Camera-type eye (tissue), 1 donor: ENCODE results near the gene SERPINB5. TPM values are rescaled to one million over a fixed set of nuclear protein-coding genes. Genes with fewer than 3 reads are reported as not detected.

Experiments
- total RNA-seq: library from RNA; depleted of rRNA; stranded (reverse); fragments of >200 nt; gene quantifications from one replicate; pipeline ENCODE4 v1.2.3, GENCODE V29; 2014

SERPINB5 gene, protein sequence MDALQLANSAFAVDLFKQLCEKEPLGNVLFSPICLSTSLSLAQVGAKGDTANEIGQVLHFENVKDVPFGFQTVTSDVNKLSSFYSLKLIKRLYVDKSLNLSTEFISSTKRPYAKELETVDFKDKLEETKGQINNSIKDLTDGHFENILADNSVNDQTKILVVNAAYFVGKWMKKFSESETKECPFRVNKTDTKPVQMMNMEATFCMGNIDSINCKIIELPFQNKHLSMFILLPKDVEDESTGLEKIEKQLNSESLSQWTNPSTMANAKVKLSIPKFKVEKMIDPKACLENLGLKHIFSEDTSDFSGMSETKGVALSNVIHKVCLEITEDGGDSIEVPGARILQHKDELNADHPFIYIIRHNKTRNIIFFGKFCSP
- total RNA-seq = 6.3 TPM

DNA sequence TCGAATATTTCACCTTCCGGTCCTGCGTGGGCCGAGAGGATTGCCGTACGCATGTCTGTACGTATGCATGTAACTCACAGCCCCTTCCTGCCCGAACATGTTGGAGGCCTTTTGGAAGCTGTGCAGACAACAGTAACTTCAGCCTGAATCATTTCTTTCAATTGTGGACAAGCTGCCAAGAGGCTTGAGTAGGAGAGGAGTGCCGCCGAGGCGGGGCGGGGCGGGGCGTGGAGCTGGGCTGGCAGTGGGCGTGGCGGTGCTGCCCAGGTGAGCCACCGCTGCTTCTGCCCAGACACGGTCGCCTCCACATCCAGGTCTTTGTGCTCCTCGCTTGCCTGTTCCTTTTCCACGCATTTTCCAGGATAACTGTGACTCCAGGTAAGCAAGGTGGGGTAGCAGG lies at the start of gene SERPINB5:
SERPINB5 (plus strand) TSS at position 291 of the 400 bp plus-strand sequence. CDS start 7,471 bp downstream, outside the sequence.

DNA sequence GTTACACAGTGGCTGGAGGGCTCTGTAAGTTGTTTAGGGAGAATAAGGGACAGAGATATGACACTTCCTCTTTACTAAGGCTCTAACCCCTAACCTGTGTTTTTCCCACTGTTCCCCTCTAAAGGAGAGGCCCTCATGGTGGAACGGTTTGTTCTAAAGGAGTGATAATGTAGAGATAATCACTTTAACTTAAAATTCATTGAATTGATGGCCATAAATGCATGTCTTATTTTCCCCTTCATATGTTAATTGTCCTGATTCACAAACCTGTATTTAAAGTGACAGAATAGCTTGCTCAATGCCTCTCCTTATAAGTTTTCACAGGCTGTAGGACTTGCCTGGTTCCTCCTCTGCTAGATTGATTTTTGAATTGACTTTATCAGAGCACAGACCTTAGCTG lies 65.3 kb downstream of the SERPINB5 start, which contains the start of gene SERPINB12:
SERPINB12 (plus strand) TSS at position 301 of the 400 bp plus-strand sequence. CDS start 13,791 bp downstream, outside the sequence.

Other genes starting within 250 kb of the SERPINB5 start
- 34.4 TPM for gene BCL2, start 157.2 kb upstream of the SERPINB5 start, total RNA-seq
- gene KDSR, start 109.8 kb upstream of the SERPINB5 start, total RNA-seq = 37.7 TPM
- 41.8 TPM for gene VPS4B, start 54.5 kb upstream of the SERPINB5 start, total RNA-seq
- not detected for gene SERPINB12, start 65.4 kb downstream of the SERPINB5 start, total RNA-seq
- 0.33 TPM for gene SERPINB13, start 110.4 kb downstream of the SERPINB5 start, total RNA-seq
- not detected for gene SERPINB4, start 167.3 kb downstream of the SERPINB5 start, total RNA-seq
- not detected for gene SERPINB3, start 184.9 kb downstream of the SERPINB5 start, total RNA-seq
- 0.93 TPM for gene SERPINB11, start 226.0 kb downstream of the SERPINB5 start, total RNA-seq